GM23338 (cell line): Measurements from ENCODE around the gene CORO2A. TPM values are rescaled to one million over a fixed set of nuclear protein-coding genes. Genes with fewer than 3 reads are reported as not detected.

Source experiments
- ATAC-seq: fragments of 200-7000 bp; cut with Tn5 transposase; 3 replicates; pipeline ENCODE4 v1.9.1; 2020
- DNase-seq: peaks from one replicate; pipeline ENCODE4 v3.0.0-alpha.2; 2015; ENCODE audit warnings: low spot score
- H2AFZ ChIP-seq: fragments of 200-600 bp; sonication (generic); 2 replicates; pipeline ENCODE4 v1.8.0; 2016; ENCODE audit warnings: antibody characterized with exemption, mild to moderate bottlenecking, moderate library complexity
- H3F3A ChIP-seq: fragments of 200-600 bp; sonication (generic); replicated peaks from 2 replicates; pipeline ENCODE4 v1.8.0; 2017; ENCODE audit warnings: antibody characterized with exemption, mixed run types, low read depth
- H3K27ac ChIP-seq: fragments of 200-600 bp; sonication (generic); 2 replicates; pipeline ENCODE4 v1.6.1; 2016; ENCODE audit warnings: low read depth
- H3K27me3 ChIP-seq: fragments of 200-600 bp; sonication (generic); 2 replicates; pipeline ENCODE4 v1.8.0; 2016; ENCODE audit warnings: mild to moderate bottlenecking, mixed run types, moderate library complexity; ENCODE audit not compliant: insufficient read depth
- H3K36me3 ChIP-seq: fragments of 200-600 bp; sonication (generic); 2 replicates; pipeline ENCODE4 v1.8.0; 2016; ENCODE audit warnings: mild to moderate bottlenecking; ENCODE audit not compliant: insufficient read depth
- H3K4me1 ChIP-seq: fragments of 200-600 bp; sonication (generic); 2 replicates; pipeline ENCODE4 v1.8.0; 2016; ENCODE audit warnings: mild to moderate bottlenecking, moderate library complexity; ENCODE audit not compliant: insufficient read depth
- H3K4me2 ChIP-seq: fragments of 200-600 bp; sonication (generic); 2 replicates; pipeline ENCODE4 v1.7.1; 2017; ENCODE audit warnings: mixed run types
- H3K4me3 ChIP-seq: fragments of 200-600 bp; sonication (generic); 2 replicates; pipeline ENCODE4 v1.6.1; 2016; ENCODE audit warnings: mixed run types
- H3K79me2 ChIP-seq: fragments of 200-600 bp; sonication (generic); replicated peaks from 2 replicates; pipeline ENCODE4 v1.8.0; 2017; ENCODE audit warnings: mild to moderate bottlenecking; ENCODE audit not compliant: insufficient read depth
- H3K9me2 ChIP-seq: fragments of 200-600 bp; sonication (generic); 2 replicates; pipeline ENCODE4 v1.8.0; 2017; ENCODE audit not compliant: insufficient read depth
- H4K20me1 ChIP-seq: fragments of 200-600 bp; sonication (generic); replicated peaks from 2 replicates; pipeline ENCODE4 v1.8.0; 2017; ENCODE audit warnings: mild to moderate bottlenecking; ENCODE audit not compliant: insufficient read depth
- H3K27ac Mint-ChIP-seq: 2 replicates; pipeline ENCODE4 v1.8.0; 2020; ENCODE audit warnings: inconsistent platforms, mild to moderate bottlenecking, moderate library complexity, mixed read lengths
- H3K27me3 Mint-ChIP-seq: 3 replicates; pipeline ENCODE4 v1.8.0; 2022; ENCODE audit warnings: low read depth, mild to moderate bottlenecking, moderate library complexity, mixed read lengths, inconsistent platforms; ENCODE audit not compliant: insufficient read depth, poor library complexity
- H3K36me3 Mint-ChIP-seq: 3 replicates; pipeline ENCODE4 v1.8.0; 2021; ENCODE audit warnings: low read depth, mild to moderate bottlenecking, inconsistent platforms, moderate library complexity, mixed read lengths
- H3K4me1 Mint-ChIP-seq: 3 replicates; pipeline ENCODE4 v1.8.0; 2020; ENCODE audit warnings: mild to moderate bottlenecking, inconsistent platforms, mixed read lengths
- H3K4me3 Mint-ChIP-seq: 3 replicates; pipeline ENCODE4 v1.8.0; 2021; ENCODE audit warnings: moderate library complexity, mild to moderate bottlenecking, inconsistent platforms, mixed read lengths
- H3K9me3 Mint-ChIP-seq: 3 replicates; pipeline ENCODE4 v1.8.0; 2020; ENCODE audit warnings: moderate library complexity, mild to moderate bottlenecking, inconsistent platforms, mixed read lengths
- CTCF ChIP-seq, 2 experiments: fragments of 200-600 bp in 1 of 2; sonication (generic) in 1 of 2; conservative IDR thresholded peaks; 2 replicates each; pipeline versions ENCODE4 v1.5.1 to v1.6.1; 2016 to 2017; ENCODE audit warnings: antibody characterized with exemption in 2 of 2, low read depth in 2 of 2, mild to moderate bottlenecking in 2 of 2, moderate library complexity in 1 of 2
- EZH2 ChIP-seq: fragments of 200-600 bp; sonication (generic); IDR thresholded peaks from one replicate; pipeline ENCODE4 v1.8.0; 2017; ENCODE audit warnings: antibody characterized with exemption, mild to moderate bottlenecking, low read depth; ENCODE audit not compliant: unreplicated experiment
- NANOG ChIP-seq: IDR thresholded peaks from 2 replicates; pipeline ENCODE4 v1.6.1; 2016; ENCODE audit warnings: antibody characterized with exemption, borderline replicate concordance
- POLR2AphosphoS5 ChIP-seq: IDR thresholded peaks from 2 replicates; pipeline ENCODE4 v1.6.1; 2016; ENCODE audit warnings: antibody characterized with exemption, low read depth
- ZNF114 ChIP-seq: fragments of 250-450 bp; sonication (Bioruptor Pico); IDR thresholded peaks from 2 replicates; pipeline ENCODE4 v1.5.0; 2020; ENCODE audit warnings: mild to moderate bottlenecking, moderate library complexity
- long read RNA-seq: library from polyadenylated mRNA; unstranded; transcript quantifications from one replicate; pipeline ENCODE4 v2.0.0, GENCODE V29; 2020; ENCODE audit not compliant: unreplicated experiment
- polyA plus RNA-seq: library from polyadenylated mRNA; unstranded; fragments of >200 nt; fragmentation: Nextera tagmentation; extraction: Ambion mirVana; gene quantifications from 2 replicates; pipeline ENCODE4 v1.2.1, GENCODE V29; 2016
- total RNA-seq: library from RNA; depleted of rRNA; stranded (reverse); fragments of >200 nt; shearing (Covaris generic); gene quantifications from 2 replicates; pipeline ENCODE4 v1.2.3, GENCODE V29; 2014; rRNA removed

The CORO2A gene
- total RNA-seq: 26.9 and 27.6 TPM in 2 replicates
- polyA plus RNA-seq: 12.9 TPM in 2 replicates
- long read RNA-seq, full-length matches to known transcripts: 18 of 25 reads
- long read RNA-seq, partial matches to known transcripts: 2 of 25 reads
- long read RNA-seq, other reads (novel, unspliced or antisense): 5 of 25 reads

GRCh38 chr9:98192503-98193335 is at the start of gene CORO2A:
TSS of gene CORO2A (minus strand) at chr9:98192637. CDS start at chr9:98157660, 34,977 bp downstream.
- peak within 1 kb of the TSS; percentile 96 for H2AFZ ChIP-seq
- peaks cover 29% of the 10 kb centered on the region for H3K4me1 Mint-ChIP-seq
- no peaks in the 10 kb centered on the region for H3K36me3 ChIP-seq
- H3K27me3 Mint-ChIP-seq: peaks cover 27% of the 10 kb centered on the region
- H3K9me2 ChIP-seq: no peaks in the 10 kb centered on the region
- no peaks in the 10 kb centered on the region for H3K27me3 ChIP-seq
- H3F3A ChIP-seq: peaks cover 3% of the 10 kb centered on the region; the same call in 1 of the 2 replicates
- DNase-seq: peak; percentile 91
- H3K36me3 Mint-ChIP-seq: no peaks in the 10 kb centered on the region
- peaks cover 18% of the 10 kb centered on the region for H3K4me1 ChIP-seq
- H3K4me3 Mint-ChIP-seq: peak within 1 kb of the TSS; percentile 83
- H3K4me3 ChIP-seq: peak within 1 kb of the TSS; percentile 86
- ATAC-seq: peak; percentile 83
- H3K27ac ChIP-seq: no peak within 1 kb of the TSS
- H4K20me1 ChIP-seq: no peaks in the 10 kb centered on the region; the same call in 1 of the 2 replicates
- TF ChIP-seq POLR2AphosphoS5: peak; percentile 56
- TF ChIP-seq NANOG: no peak
- peak; percentile 51 to 77 for TF ChIP-seq CTCF (conservative IDR thresholded peaks at IDR 0.05; ENCODE audit: low read depth in 2 of 2)
- TF ChIP-seq EZH2: no peak
- TF ChIP-seq ZNF114 (CRISPR knock-in tag): no peak
- peak within 1 kb of the TSS; percentile 62; the same call in 1 of the 2 replicates for H3K27ac Mint-ChIP-seq
- H3K9me3 Mint-ChIP-seq: no peaks in the 10 kb centered on the region; the same call in 2 of the 3 replicates
- H3K79me2 ChIP-seq: peaks cover 27% of the 10 kb centered on the region
- H3K4me2 ChIP-seq: peak within 1 kb of the TSS; percentile 91

GRCh38 chr9:98241357-98242300 is 49.2 kb upstream of the CORO2A start:
- Histone ChIP-seq H3K27ac (no peak overlapping the region), H3K9me2 (no peaks in the 10 kb centered on the region), H3K36me3 (no peaks in the 10 kb centered on the region), H4K20me1 (0 out of 2 replicates have a peak, but pooled peaks cover 4% of the 10 kb centered on the region), H3K4me3 (no peak overlapping the region), H3K4me2 (no peak overlapping the region), H3K4me1 (peaks cover 8% of the 10 kb centered on the region; the same call in 1 of the 2 replicates), H3K79me2 (no peaks in the 10 kb centered on the region; the same call in 1 of the 2 replicates), H3K27me3 (no peaks in the 10 kb centered on the region), H2AFZ (no peak overlapping the region), H3F3A (no peaks in the 10 kb centered on the region)
- peak; percentile 92 for ATAC-seq
- Mint-ChIP-seq H3K36me3 (no peaks in the 10 kb centered on the region), H3K4me1 (peaks cover 15% of the 10 kb centered on the region; the same call in 2 of the 3 replicates), H3K27me3 (peaks cover 9% of the 10 kb centered on the region), H3K9me3 (no peaks in the 10 kb centered on the region), H3K4me3 (no peak overlapping the region), H3K27ac (no peak overlapping the region)
- peak; percentile 62 for DNase-seq
- TF ChIP-seq CTCF (conservative IDR thresholded peaks at IDR 0.05; ENCODE audit: low read depth in 2 of 2) (peak; percentile 55 to 58), EZH2 (no peak)
